Measurements from ENCODE around the gene CYP11A1. TPM values are rescaled to one million over a fixed set of nuclear protein-coding genes. Genes with fewer than 3 reads are reported as not detected.

The CYP11A1 gene
- polyA plus RNA-seq, 3 donors: not detected

GRCh38 chr15:74382004-74382816 lies 14.8 kb upstream of the CYP11A1 start:
- peak; percentile 70 to 85 (median 81) for DNase-seq
- Mint-ChIP-seq H3K36me3 (no peaks in the 10 kb centered on the region), H3K4me3 (no peak overlapping the region), H3K4me1 (peaks cover 13% of the 10 kb centered on the region), H3K27ac (no peak overlapping the region), H3K27me3 (ENCODE audit: low read depth in 3 of 3) (peaks cover 2 to 15% (median 11%) of the 10 kb centered on the region in 3 donors), H3K9me3 (no peaks in the 10 kb centered on the region)
- Histone ChIP-seq H2AFZ (ENCODE audit: insufficient read depth, low read depth, low read length, poor library complexity, severe bottlenecking) (no peak overlapping the region), H3K9ac (ENCODE audit: insufficient read depth, low read length, poor library complexity, severe bottlenecking) (no peak overlapping the region), H3K4me1 (ENCODE audit: control insufficient read depth in 1 of 2, insufficient read depth in 2 of 2, low read length in 2 of 2) (peaks cover 4 to 12% of the 10 kb centered on the region in 2 donors), H3K27me3 (ENCODE audit: control insufficient read depth in 2 of 2, insufficient read depth in 2 of 2, low read length in 2 of 2) (no peaks in the 10 kb centered on the region), H3K27ac (ENCODE audit: low read depth in 1 of 2, low read length in 2 of 2) (no peak overlapping the region), H3K4me2 (replicated peaks; ENCODE audit: extremely low read depth, low read length, poor library complexity, severe bottlenecking) (no peak overlapping the region), H3K9me3 (replicated peaks in 1 of 2; ENCODE audit: control insufficient read depth in 1 of 2, insufficient read depth in 1 of 2, low read length in 2 of 2) (no peaks in the 10 kb centered on the region), H3K79me2 (ENCODE audit: insufficient read depth, low read length) (no peaks in the 10 kb centered on the region), H3K36me3 (replicated peaks in 1 of 2; ENCODE audit: control insufficient read depth in 1 of 2, insufficient read depth in 2 of 2, low read length in 2 of 2) (no peaks in the 10 kb centered on the region), H3K4me3 (replicated peaks in 1 of 3; ENCODE audit: low read depth in 2 of 3, low read length in 3 of 3) (no peak overlapping the region), H4K20me1 (ENCODE audit: insufficient read depth, low read length) (no peaks in the 10 kb centered on the region)
- intact Hi-C loops (cut with micrococcal nuclease): loop anchor here (1.0 to 2.0 kb wide), 2 partner anchors 56 to 57 kb away; no protein-coding TSS in a partner anchor
- WGBS (ENCODE audit: insufficient coverage): 60% methylated on average over 7 of the region's 13 CpGs
- peak; percentile 99 for TF ChIP-seq CTCF (IDR thresholded peaks at IDR 0.05)

- Histone ChIP-seq H3K27me3 (ENCODE audit: control insufficient read depth in 2 of 2, insufficient read depth in 2 of 2, low read length in 2 of 2) (no peaks in the 10 kb centered on the region), H3K9me3 (replicated peaks in 1 of 2; ENCODE audit: control insufficient read depth in 1 of 2, insufficient read depth in 1 of 2, low read length in 2 of 2) (no peaks in the 10 kb centered on the region), H3K4me2 (replicated peaks; ENCODE audit: extremely low read depth, low read length, poor library complexity, severe bottlenecking) (no peak overlapping the region), H3K79me2 (ENCODE audit: insufficient read depth, low read length) (no peaks in the 10 kb centered on the region), H3K9ac (ENCODE audit: insufficient read depth, low read length, poor library complexity, severe bottlenecking) (no peak overlapping the region), H3K27ac (ENCODE audit: low read depth in 1 of 2, low read length in 2 of 2) (no peak overlapping the region), H4K20me1 (ENCODE audit: insufficient read depth, low read length) (no peaks in the 10 kb centered on the region), H3K4me3 (replicated peaks in 1 of 3; ENCODE audit: low read depth in 2 of 3, low read length in 3 of 3) (no peak overlapping the region), H2AFZ (ENCODE audit: insufficient read depth, low read depth, low read length, poor library complexity, severe bottlenecking) (no peak overlapping the region), H3K4me1 (ENCODE audit: control insufficient read depth in 1 of 2, insufficient read depth in 2 of 2, low read length in 2 of 2) (peaks cover 4 to 12% of the 10 kb centered on the region in 2 donors), H3K36me3 (replicated peaks in 1 of 2; ENCODE audit: control insufficient read depth in 1 of 2, insufficient read depth in 2 of 2, low read length in 2 of 2) (no peaks in the 10 kb centered on the region)
- H3K4me3 Mint-ChIP-seq: no peak overlapping the region
- WGBS (ENCODE audit: insufficient coverage): no CpG with 5 or more reads among the region's 5 CpGs
- peaks cover 13% of the 10 kb centered on the region for H3K4me1 Mint-ChIP-seq
- H3K27ac Mint-ChIP-seq: no peak overlapping the region
- no peak for DNase-seq
- H3K36me3 Mint-ChIP-seq: no peaks in the 10 kb centered on the region
- peaks cover 2 to 15% (median 11%) of the 10 kb centered on the region in 3 donors for H3K27me3 Mint-ChIP-seq (ENCODE audit: low read depth in 3 of 3)
- TF ChIP-seq CTCF (IDR thresholded peaks at IDR 0.05): no peak
- intact Hi-C loops (cut with micrococcal nuclease): no loop called here
- no peaks in the 10 kb centered on the region for H3K9me3 Mint-ChIP-seq
Measured at GRCh38 chr15:74381481-74381880, 14.0 kb upstream of the CYP11A1 start.
